Mesenchymal stem cell (in vitro differentiated cells and primary cell): ENCODE measurements around the gene NUBP2.

Experiments used
- DNase-seq: peaks from one replicate; pipeline ENCODE4 v3.0.0-alpha.2; 2013
- H2AFZ ChIP-seq: one replicate; pipeline ENCODE4 v1.6.1; 2013; ENCODE audit warnings: low read depth, mild to moderate bottlenecking, control low read depth, inconsistent platforms, low read length, moderate library complexity
- H2AK5ac ChIP-seq: 2 replicates; pipeline ENCODE4 v1.6.1; 2013; ENCODE audit warnings: low read length, moderate library complexity, mild to moderate bottlenecking, inconsistent platforms; ENCODE audit not compliant: severe bottlenecking
- H2BK120ac ChIP-seq: one replicate; pipeline ENCODE4 v1.6.1; 2013; ENCODE audit warnings: low read depth, mild to moderate bottlenecking, inconsistent platforms, low read length, moderate library complexity
- H2BK12ac ChIP-seq, 2 experiments: one replicate each; pipeline ENCODE4 v1.6.1; 2013; ENCODE audit warnings: inconsistent platforms in 2 of 2, low read length in 2 of 2, mild to moderate bottlenecking in 2 of 2, moderate library complexity in 2 of 2, control low read depth in 1 of 2
- H2BK15ac ChIP-seq: one replicate; pipeline ENCODE4 v1.6.1; 2013; ENCODE audit warnings: mild to moderate bottlenecking, low read depth, inconsistent platforms; ENCODE audit not compliant: poor library complexity, severe bottlenecking
- H2BK5ac ChIP-seq: 2 replicates; pipeline ENCODE4 v1.6.1; 2013; ENCODE audit warnings: low read depth, mild to moderate bottlenecking, low read length, control low read depth, inconsistent platforms; ENCODE audit not compliant: poor library complexity, severe bottlenecking
- H3K14ac ChIP-seq, 2 experiments: one replicate each; pipeline ENCODE4 v1.6.1; 2013; ENCODE audit warnings: inconsistent platforms in 2 of 2, low read length in 2 of 2, control low read depth in 1 of 2, mild to moderate bottlenecking in 1 of 2, moderate library complexity in 1 of 2
- H3K18ac ChIP-seq, 2 experiments: one replicate each; pipeline ENCODE4 v1.6.1; 2013; ENCODE audit warnings: inconsistent platforms in 2 of 2, low read length in 2 of 2, control low read depth in 1 of 2, low read depth in 1 of 2, mild to moderate bottlenecking in 1 of 2
- H3K23ac ChIP-seq, 2 experiments: one replicate each; pipeline ENCODE4 v1.6.1; 2013; ENCODE audit warnings: inconsistent platforms in 2 of 2, low read length in 2 of 2, mild to moderate bottlenecking in 2 of 2, moderate library complexity in 2 of 2, control low read depth in 1 of 2
- H3K27ac ChIP-seq: 2 replicates; pipeline ENCODE4 v1.5.1; 2013; ENCODE audit warnings: mild to moderate bottlenecking, moderate library complexity, low read length, control low read depth, inconsistent platforms; ENCODE audit not compliant: poor library complexity, severe bottlenecking
- H3K27me3 ChIP-seq, 2 experiments: 2 replicates each; pipeline versions ENCODE4 v1.6.1 to v1.7.0; 2013; ENCODE audit warnings: low read length in 2 of 2, mild to moderate bottlenecking in 2 of 2, moderate library complexity in 2 of 2, control low read depth in 1 of 2, inconsistent platforms in 1 of 2; ENCODE audit not compliant: control insufficient read depth in 1 of 2, insufficient read depth in 1 of 2
- H3K36me3 ChIP-seq, 2 experiments: 2 replicates each; pipeline versions ENCODE4 v1.6.1 to v1.7.0; 2013; ENCODE audit warnings: low read length in 2 of 2, control low read depth in 1 of 2, inconsistent platforms in 1 of 2, low read depth in 1 of 2, mild to moderate bottlenecking in 1 of 2; ENCODE audit not compliant: insufficient read depth in 2 of 2, control insufficient read depth in 1 of 2
- H3K4ac ChIP-seq, 2 experiments: one replicate each; pipeline ENCODE4 v1.6.1; 2013; ENCODE audit warnings: inconsistent platforms in 2 of 2, low read length in 2 of 2, mild to moderate bottlenecking in 2 of 2, moderate library complexity in 2 of 2, control low read depth in 1 of 2, low read depth in 1 of 2
- H3K4me1 ChIP-seq: 2 replicates; pipeline ENCODE4 v1.6.1; 2013; ENCODE audit warnings: low read depth, low read length, control low read depth; ENCODE audit not compliant: control insufficient read depth, insufficient read depth
- H3K4me2 ChIP-seq: 2 replicates; pipeline ENCODE4 v1.6.1; 2013; ENCODE audit warnings: low read length, mild to moderate bottlenecking, inconsistent platforms; ENCODE audit not compliant: poor library complexity, severe bottlenecking
- H3K4me3 ChIP-seq, 2 experiments: 2 replicates each; pipeline versions ENCODE4 v1.5.1 to v1.7.0; 2013; ENCODE audit warnings: low read length in 2 of 2, mild to moderate bottlenecking in 2 of 2, control low read depth in 1 of 2, low read depth in 1 of 2; ENCODE audit not compliant: insufficient read depth in 1 of 2
- H3K79me1 ChIP-seq: replicated peaks from 2 replicates; pipeline ENCODE4 v1.6.1; 2013; ENCODE audit warnings: mild to moderate bottlenecking, control low read depth, low read length, inconsistent platforms; ENCODE audit not compliant: poor library complexity, severe bottlenecking
- H3K9ac ChIP-seq: 2 replicates; pipeline ENCODE4 v1.7.0; 2013; ENCODE audit warnings: mild to moderate bottlenecking, low read length, moderate library complexity
- H3K9me3 ChIP-seq: 2 replicates; pipeline ENCODE4 v1.7.0; 2013; ENCODE audit warnings: mild to moderate bottlenecking, low read length; ENCODE audit not compliant: control insufficient read depth
- H4K8ac ChIP-seq: one replicate; pipeline ENCODE4 v1.6.1; 2013; ENCODE audit warnings: inconsistent platforms, mild to moderate bottlenecking, low read length, moderate library complexity
- H4K91ac ChIP-seq: one replicate; pipeline ENCODE4 v1.6.1; 2013; ENCODE audit warnings: mild to moderate bottlenecking, low read length, inconsistent platforms
- WGBS: methylation state at CpG from one replicate; pipeline ENCODE4 v1.1.7; 2013; ENCODE audit warnings: mixed read lengths; 5-methylcytosine and 5-hydroxymethylcytosine counted together

NUBP2 gene

GRCh38 chr16:1749152-1750117 lies 33.3 kb upstream of the NUBP2 start:
- Histone ChIP-seq H2AFZ (no peak overlapping the region), H3K14ac (no peak overlapping the region), H3K23ac (no peak overlapping the region), H4K91ac (no peak overlapping the region), H3K18ac (no peak overlapping the region), H3K4me1 (peaks cover 22% of the 10 kb centered on the region), H2BK120ac (no peak overlapping the region), H3K27me3 (no peaks in the 10 kb centered on the region), H4K8ac (no peak overlapping the region), H3K4me2 (no peak overlapping the region), H3K79me1 (peaks cover 35% of the 10 kb centered on the region), H3K27ac (no peak overlapping the region), H3K9ac (peak overlapping the region; percentile 2), H2BK15ac (no peak overlapping the region), H3K4me3 (no peak overlapping the region), H2AK5ac (no peak overlapping the region), H2BK5ac (no peak overlapping the region), H3K4ac (no peak overlapping the region), H3K9me3 (no peaks in the 10 kb centered on the region), H3K36me3 (peaks cover 73 to 82% of the 10 kb centered on the region in 2 experiments), H2BK12ac (no peak overlapping the region)
- DNase-seq = no peak
- 95% methylated on average over 26 of the region's 29 CpGs for WGBS

- no peak overlapping the region for H3K4me3 ChIP-seq
- H3K4ac ChIP-seq = no peak overlapping the region
- no peak for DNase-seq
- H3K27ac ChIP-seq = no peak overlapping the region
- H2BK5ac ChIP-seq = no peak overlapping the region
- H3K27me3 ChIP-seq = no peaks in the 10 kb centered on the region
- no peak overlapping the region for H3K23ac ChIP-seq
- no peak overlapping the region for H2BK120ac ChIP-seq
- H3K79me1 ChIP-seq = peaks cover 43% of the 10 kb centered on the region
- H3K9me3 ChIP-seq = no peaks in the 10 kb centered on the region
- H3K36me3 ChIP-seq = peaks cover 73 to 83% of the 10 kb centered on the region in 2 experiments
- peaks cover 4% of the 10 kb centered on the region for H3K4me1 ChIP-seq
- no peak overlapping the region for H4K8ac ChIP-seq
- no peak overlapping the region for H2BK12ac ChIP-seq
- H3K4me2 ChIP-seq = no peak overlapping the region
- H3K14ac ChIP-seq = no peak overlapping the region
- H4K91ac ChIP-seq = no peak overlapping the region
- no peak overlapping the region for H3K18ac ChIP-seq
- WGBS = 97% methylated on average over 16 of the region's 16 CpGs
- H3K9ac ChIP-seq = no peak overlapping the region
- no peak overlapping the region for H2AK5ac ChIP-seq
- no peak overlapping the region for H2AFZ ChIP-seq
- no peak overlapping the region for H2BK15ac ChIP-seq
Measured at GRCh38 chr16:1751946-1752345, 30.8 kb upstream of the NUBP2 start.

DNA sequence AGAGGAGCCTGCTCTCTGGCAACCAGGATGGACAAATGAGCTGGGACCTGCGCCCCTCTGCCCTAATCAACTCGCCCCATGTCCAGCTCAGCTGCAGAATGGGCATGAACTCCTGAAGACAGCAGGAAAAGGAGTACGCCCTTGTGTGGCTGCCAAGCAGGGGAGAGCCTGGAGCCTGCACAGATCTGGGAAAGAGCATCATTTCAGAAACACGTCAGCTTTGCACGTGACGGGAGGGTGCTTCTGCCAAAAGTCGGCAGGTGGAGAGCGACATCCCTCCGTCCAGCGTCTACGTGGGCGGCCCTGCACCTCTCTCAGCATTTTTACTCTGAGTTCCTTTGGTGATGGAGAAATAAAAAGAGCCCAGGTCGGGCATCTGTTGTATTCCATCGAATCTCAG lies 29.9 kb upstream of the NUBP2 start:
- no peaks in the 10 kb centered on the region for H3K4me1 ChIP-seq
- no peak overlapping the region for H3K9ac ChIP-seq
- H2AK5ac ChIP-seq = no peak overlapping the region
- no peak overlapping the region for H4K8ac ChIP-seq
- no peak overlapping the region for H3K23ac ChIP-seq
- no peak overlapping the region for H3K4me3 ChIP-seq
- no peak overlapping the region for H2BK15ac ChIP-seq
- H3K4me2 ChIP-seq = no peak overlapping the region
- DNase-seq = no peak
- H3K36me3 ChIP-seq = peaks cover 70 to 75% of the 10 kb centered on the region in 2 experiments
- no peak overlapping the region for H2BK12ac ChIP-seq
- no peak overlapping the region for H3K18ac ChIP-seq
- no peak overlapping the region for H2BK120ac ChIP-seq
- peaks cover 45% of the 10 kb centered on the region for H3K79me1 ChIP-seq
- no peak overlapping the region for H4K91ac ChIP-seq
- H2BK5ac ChIP-seq = no peak overlapping the region
- H3K27ac ChIP-seq = no peak overlapping the region
- no peak overlapping the region for H3K14ac ChIP-seq
- H3K9me3 ChIP-seq = no peaks in the 10 kb centered on the region
- no peak overlapping the region for H2AFZ ChIP-seq
- WGBS = 98% methylated on average over 14 of the region's 14 CpGs
- no peaks in the 10 kb centered on the region for H3K27me3 ChIP-seq
- H3K4ac ChIP-seq = no peak overlapping the region

- Histone ChIP-seq H3K27me3 (no peaks in the 10 kb centered on the region), H4K8ac (no peak overlapping the region), H3K4me2 (no peak overlapping the region), H4K91ac (no peak overlapping the region), H2BK5ac (no peak overlapping the region), H3K79me1 (peaks cover 42% of the 10 kb centered on the region), H3K23ac (no peak overlapping the region), H2BK12ac (no peak overlapping the region), H3K9me3 (no peaks in the 10 kb centered on the region), H2BK15ac (no peak overlapping the region), H3K4ac (no peak overlapping the region), H2AK5ac (no peak overlapping the region), H3K18ac (no peak overlapping the region), H3K4me3 (no peak overlapping the region), H3K4me1 (no peaks in the 10 kb centered on the region), H3K14ac (no peak overlapping the region), H3K27ac (no peak overlapping the region), H2BK120ac (no peak overlapping the region), H3K9ac (no peak overlapping the region), H3K36me3 (peaks cover 70 to 72% of the 10 kb centered on the region in 2 experiments), H2AFZ (no peak overlapping the region)
- no peak for DNase-seq
- 99% methylated on average over 12 of the region's 12 CpGs for WGBS
Measured at GRCh38 chr16:1754204-1754603, 28.6 kb upstream of the NUBP2 start.
